K562 (cell line): ENCODE measurements around the gene CNRIP1. TPM values are rescaled to one million over a fixed set of nuclear protein-coding genes. Genes with fewer than 3 reads are reported as not detected.

ENCODE experiments used
- ETV6 ChIP-seq, 3 experiments: fragments of 150-350 bp in 1 of 3; sonication (generic) in 1 of 3; formaldehyde crosslinking in 1 of 3; IDR thresholded peaks; 2 replicates each; pipeline versions ENCODE4 v1.6.1 to v1.8.0; 2014 to 2022; ENCODE audit warnings: borderline replicate concordance in 2 of 3, low read depth in 2 of 3, antibody characterized with exemption in 1 of 3, low read length in 1 of 3, mild to moderate bottlenecking in 1 of 3, missing genetic modification reagents in 1 of 3
- MED1 ChIP-seq: sonication (generic); formaldehyde crosslinking; IDR thresholded peaks from 2 replicates; pipeline ENCODE4 v1.8.1; 2023; ENCODE audit warnings: missing genetic modification reagents, borderline replicate concordance
- PKNOX1 ChIP-seq: fragments of 450-650 bp; IDR thresholded peaks from 2 replicates; pipeline ENCODE4 v1.6.1; 2016
- ZNF318 ChIP-seq, 2 experiments: fragments of 450-650 bp; IDR thresholded peaks; 2 replicates each; pipeline ENCODE4 v1.6.1; 2016; ENCODE audit warnings: mild to moderate bottlenecking in 2 of 2, borderline replicate concordance in 1 of 2, low read depth in 1 of 2, moderate library complexity in 1 of 2
- ZNF609 ChIP-seq: sonication (generic); formaldehyde crosslinking; IDR thresholded peaks from 2 replicates; pipeline ENCODE4 v1.8.1; 2023; ENCODE audit warnings: missing genetic modification reagents, mild to moderate bottlenecking, borderline replicate concordance
- ZZZ3 ChIP-seq: fragments of 450-650 bp; IDR thresholded peaks from 2 replicates; pipeline ENCODE4 v1.6.1; 2016; ENCODE audit warnings: antibody characterized with exemption, mild to moderate bottlenecking, moderate library complexity
- polyA plus RNA-seq, 8 experiments: library from polyadenylated mRNA; depleted of rRNA in 4 of 8; stranded (reverse) in 5 of 8; unstranded in 3 of 8; fragments of >200 nt; fragmentation: Nextera tagmentation in 2 of 8; fragmentation: Illumina TruSeq in 1 of 8; extraction: Ambion mirVana in 2 of 8; extraction: Trizol in 1 of 8; gene quantifications; 2 replicates each; pipeline versions ENCODE4 v1.2.1 to v1.2.3, GENCODE V29; 2011 to 2014; ENCODE audit warnings: inconsistent platforms in 1 of 8, missing spikeins in 1 of 8
- total RNA-seq, 7 experiments: library from RNA; depleted of rRNA in 6 of 7; stranded (reverse); fragments of >200 nt in 6 of 7; fragmentation: Illumina TruSeq in 2 of 7; extraction: Trizol in 2 of 7; gene quantifications; 2 replicates each; pipeline versions ENCODE4 v1.2.1 to v1.2.3, GENCODE V29; 2011 to 2021; ENCODE audit warnings: low replicate concordance in 1 of 7

The CNRIP1 gene
- total and polyA plus RNA-seq, 9 of the 15 experiments (the other 6 are each of a cell fraction or from before 2014, with no cell fraction given), result 0.59 to 2.1 (median 1.5) TPM

GRCh38 chr2:68287580-68288441 is 31.9 kb downstream of the CNRIP1 start (continued):
- TF ChIP-seq ZNF609 (CRISPR knock-in tag) (no peak), ETV6 (IDR thresholded peaks at IDR 0.05; ENCODE audit: borderline replicate concordance in 1 of 2, low read depth in 2 of 2, low read length in 1 of 2) (no peak), ETV6 (CRISPR knock-in tag; IDR thresholded peaks at IDR 0.05; ENCODE audit: borderline replicate concordance) (no peak), MED1 (no peak), ZZZ3 (no peak), PKNOX1 (peak; percentile 80), ZNF318 (IDR thresholded peaks at IDR 0.05; ENCODE audit: borderline replicate concordance in 1 of 2, low read depth in 1 of 2) (peak in 1 of 2 experiments; percentile 45; a peak in 1 of 4 replicates)
